ENCODE results near the gene NT5E. TPM values are rescaled to one million over a fixed set of nuclear protein-coding genes. Genes with fewer than 3 reads are reported as not detected.

Gene NT5E
- total RNA-seq, 1 donor from 2014 or later = 38.2 TPM

GRCh38 chr6:85453052-85453451, 3.2 kb downstream of the NT5E start:
- no peak for DNase-seq (ENCODE audit: low spot score, unreplicated experiment)
- peaks cover 38% of the 10 kb centered on the region for H3K4me1 Mint-ChIP-seq (ENCODE audit: low read depth)
- no peak overlapping the region for H3K4me3 Mint-ChIP-seq (ENCODE audit: low read depth)
- no peaks in the 10 kb centered on the region for H3K9me3 Mint-ChIP-seq (ENCODE audit: low read depth)
- no peaks in the 10 kb centered on the region for H3K36me3 Mint-ChIP-seq (ENCODE audit: insufficient read depth)
- peaks cover 21% of the 10 kb centered on the region for H3K27me3 Mint-ChIP-seq
- H3K27ac Mint-ChIP-seq = no peak overlapping the region
- no peak for TF ChIP-seq CTCF (IDR thresholded peaks at IDR 0.05; ENCODE audit: unreplicated experiment)

GRCh38 chr6:85453490-85453889, 3.6 kb downstream of the NT5E start:
- no peak for DNase-seq (ENCODE audit: low spot score, unreplicated experiment)
- no peaks in the 10 kb centered on the region for H3K36me3 Mint-ChIP-seq (ENCODE audit: insufficient read depth)
- H3K4me3 Mint-ChIP-seq (ENCODE audit: low read depth) = no peak overlapping the region
- H3K9me3 Mint-ChIP-seq (ENCODE audit: low read depth) = no peaks in the 10 kb centered on the region
- peaks cover 37% of the 10 kb centered on the region for H3K4me1 Mint-ChIP-seq (ENCODE audit: low read depth)
- no peak overlapping the region for H3K27ac Mint-ChIP-seq
- H3K27me3 Mint-ChIP-seq = peaks cover 16% of the 10 kb centered on the region
- no peak for TF ChIP-seq CTCF (IDR thresholded peaks at IDR 0.05; ENCODE audit: unreplicated experiment)

- Mint-ChIP-seq H3K4me3 (ENCODE audit: low read depth) (no peak overlapping the region), H3K4me1 (ENCODE audit: low read depth) (peaks cover 33% of the 10 kb centered on the region), H3K27me3 (peaks cover 2% of the 10 kb centered on the region), H3K36me3 (ENCODE audit: insufficient read depth) (no peaks in the 10 kb centered on the region), H3K9me3 (ENCODE audit: low read depth) (no peaks in the 10 kb centered on the region), H3K27ac (no peak overlapping the region)
- DNase-seq (ENCODE audit: low spot score, unreplicated experiment) = no peak
- TF ChIP-seq CTCF (IDR thresholded peaks at IDR 0.05; ENCODE audit: unreplicated experiment) = no peak
Observed at GRCh38 chr6:85455471-85456026, 5.7 kb downstream of the NT5E start.

- no peaks in the 10 kb centered on the region for H3K9me3 Mint-ChIP-seq (ENCODE audit: low read depth)
- H3K4me3 Mint-ChIP-seq (ENCODE audit: low read depth) = no peak overlapping the region
- no peak for TF ChIP-seq CTCF (IDR thresholded peaks at IDR 0.05; ENCODE audit: unreplicated experiment)
- no peaks in the 10 kb centered on the region for H3K36me3 Mint-ChIP-seq (ENCODE audit: insufficient read depth)
- H3K27ac Mint-ChIP-seq = no peak overlapping the region
- H3K4me1 Mint-ChIP-seq (ENCODE audit: low read depth) = peaks cover 24% of the 10 kb centered on the region
- H3K27me3 Mint-ChIP-seq = no peaks in the 10 kb centered on the region
- no peak for DNase-seq (ENCODE audit: low spot score, unreplicated experiment)
Observed at GRCh38 chr6:85456782-85457181, 6.9 kb downstream of the NT5E start.

- TF ChIP-seq CTCF (IDR thresholded peaks at IDR 0.05; ENCODE audit: unreplicated experiment) = no peak
- H3K4me3 Mint-ChIP-seq (ENCODE audit: low read depth) = no peak overlapping the region
- H3K27ac Mint-ChIP-seq = no peak overlapping the region
- no peaks in the 10 kb centered on the region for H3K27me3 Mint-ChIP-seq
- H3K36me3 Mint-ChIP-seq (ENCODE audit: insufficient read depth) = no peaks in the 10 kb centered on the region
- DNase-seq (ENCODE audit: low spot score, unreplicated experiment) = no peak
- H3K9me3 Mint-ChIP-seq (ENCODE audit: low read depth) = no peaks in the 10 kb centered on the region
- peaks cover 10% of the 10 kb centered on the region for H3K4me1 Mint-ChIP-seq (ENCODE audit: low read depth)
Observed at GRCh38 chr6:85458184-85458583, 8.3 kb downstream of the NT5E start.
